IMR-90 (cell line): Measurements from ENCODE around the gene CEP85. TPM values are rescaled to one million over a fixed set of nuclear protein-coding genes. Genes with fewer than 3 reads are reported as not detected.
A peak's percentile ranks its signal among the peaks of the same experiment; 100 is the strongest.

Source experiments
- ATAC-seq: fragments of 200-7000 bp; cut with Tn5 transposase; 2 replicates; pipeline ENCODE4 v1.9.1; 2020; ENCODE audit warnings: low read depth, mild to moderate bottlenecking, moderate library complexity
- BruUV-seq: library from RNA; stranded (reverse); fragments of 400-500 nt; replicated peaks from 2 replicates; lab custom pipeline; 2021; lab: Mats Ljungman, UMichigan
- CTCF ChIA-PET: fragments of 300-600 bp; formaldehyde crosslinking; extraction: SDS; loops from one replicate; lab custom pipeline; 2021; ENCODE audit warnings: antibody characterized with exemption; lab: Yijun Ruan, JAX
- POLR2A ChIA-PET: fragments of 300-600 bp; sonication (Branson Sonifier 250); formaldehyde crosslinking; loops from one replicate; lab custom pipeline; 2022; ENCODE audit warnings: antibody characterized with exemption; ENCODE audit not compliant: unreplicated experiment; lab: Charles Lee
- DNase-seq: peaks from one replicate; pipeline ENCODE4 v3.0.0; 2013
- H2AFZ ChIP-seq: replicated peaks from 2 replicates; pipeline ENCODE3; 2013; ENCODE audit warnings: low read length, mild to moderate bottlenecking; ENCODE audit not compliant: poor library complexity
- H2AK5ac ChIP-seq: 2 replicates; pipeline ENCODE4 v1.6.1; 2013; ENCODE audit warnings: low read depth, low read length, inconsistent platforms
- H2AK9ac ChIP-seq: replicated peaks from 2 replicates; pipeline ENCODE3; 2013; ENCODE audit warnings: mild to moderate bottlenecking, low read depth, low read length, moderate library complexity; ENCODE audit not compliant: poor library complexity
- H2BK120ac ChIP-seq: 2 replicates; pipeline ENCODE4 v1.6.1; 2013; ENCODE audit warnings: low read depth, low read length, inconsistent platforms
- H2BK15ac ChIP-seq: 3 replicates; pipeline ENCODE4 v1.6.1; 2013; ENCODE audit warnings: low read depth, low read length, inconsistent platforms
- H2BK20ac ChIP-seq: 2 replicates; pipeline ENCODE4 v1.6.1; 2013; ENCODE audit warnings: low read depth, mild to moderate bottlenecking, inconsistent platforms, low read length, moderate library complexity
- H2BK5ac ChIP-seq: 2 replicates; pipeline ENCODE4 v1.6.1; 2013; ENCODE audit warnings: mild to moderate bottlenecking, low read depth, low read length, inconsistent platforms; ENCODE audit not compliant: poor library complexity, severe bottlenecking
- H3K14ac ChIP-seq: replicated peaks from 2 replicates; pipeline ENCODE4 v1.6.1; 2013; ENCODE audit warnings: low read depth, low read length, inconsistent platforms
- H3K18ac ChIP-seq: 2 replicates; pipeline ENCODE4 v1.6.1; 2013; ENCODE audit warnings: low read depth, low read length, control low read depth
- H3K23ac ChIP-seq: 2 replicates; pipeline ENCODE4 v1.6.1; 2013; ENCODE audit warnings: low read depth, low read length, inconsistent platforms
- H3K27ac ChIP-seq: 2 replicates; pipeline ENCODE4 v1.5.1; 2013; ENCODE audit warnings: mild to moderate bottlenecking, control low read depth, low read length; ENCODE audit not compliant: insufficient read depth
- H3K27me3 ChIP-seq: 2 replicates; pipeline ENCODE4 v1.6.1; 2013; ENCODE audit warnings: low read length; ENCODE audit not compliant: control insufficient read depth, insufficient read depth
- H3K36me3 ChIP-seq: 2 replicates; pipeline ENCODE4 v1.6.1; 2013; ENCODE audit warnings: low read length, mixed read lengths; ENCODE audit not compliant: control insufficient read depth, insufficient read depth
- H3K4ac ChIP-seq: 2 replicates; pipeline ENCODE4 v1.6.1; 2013; ENCODE audit warnings: low read depth, low read length, inconsistent platforms
- H3K4me1 ChIP-seq: 2 replicates; pipeline ENCODE4 v1.6.1; 2013; ENCODE audit warnings: low read length, mixed read lengths; ENCODE audit not compliant: control insufficient read depth, insufficient read depth
- H3K4me2 ChIP-seq: 2 replicates; pipeline ENCODE4 v1.6.1; 2013; ENCODE audit warnings: low read depth, mild to moderate bottlenecking, control low read depth, low read length, moderate library complexity
- H3K4me3 ChIP-seq: 2 replicates; pipeline ENCODE4 v1.5.1; 2013; ENCODE audit warnings: low read depth, mild to moderate bottlenecking, control low read depth, low read length, moderate library complexity; ENCODE audit not compliant: insufficient read depth
- H3K56ac ChIP-seq: 2 replicates; pipeline ENCODE4 v1.6.1; 2013; ENCODE audit warnings: low read length, inconsistent platforms; ENCODE audit not compliant: insufficient read depth; ENCODE audit errors: extremely low read depth
- H3K79me1 ChIP-seq, 2 experiments: 2 replicates each; pipeline ENCODE4 v1.6.1; 2013; ENCODE audit warnings: low read length in 2 of 2, inconsistent platforms in 1 of 2, low read depth in 1 of 2
- H3K9ac ChIP-seq: 2 replicates; pipeline ENCODE4 v1.6.1; 2013; ENCODE audit warnings: low read depth, low read length, control low read depth
- H3K9me1 ChIP-seq: 2 replicates; pipeline ENCODE4 v1.6.1; 2013; ENCODE audit warnings: low read length, inconsistent platforms; ENCODE audit not compliant: insufficient read depth
- H3K9me3 ChIP-seq: 2 replicates; pipeline ENCODE4 v1.6.1; 2013; ENCODE audit warnings: low read length; ENCODE audit not compliant: control insufficient read depth, insufficient read depth
- H4K20me1 ChIP-seq: 2 replicates; pipeline ENCODE4 v1.6.1; 2013; ENCODE audit warnings: low read length, inconsistent platforms; ENCODE audit not compliant: insufficient read depth
- H4K5ac ChIP-seq: 2 replicates; pipeline ENCODE4 v1.6.1; 2013; ENCODE audit warnings: mild to moderate bottlenecking, low read depth, low read length, control low read depth
- H4K8ac ChIP-seq, 2 experiments: 2 replicates each; pipeline ENCODE4 v1.6.1; 2013; ENCODE audit warnings: low read depth in 2 of 2, low read length in 2 of 2, control low read depth in 1 of 2, inconsistent platforms in 1 of 2
- H4K91ac ChIP-seq: 2 replicates; pipeline ENCODE4 v1.6.1; 2013; ENCODE audit warnings: low read depth, low read length, inconsistent platforms; ENCODE audit not compliant: insufficient read depth
- BHLHE40 ChIP-seq: fragments of 150-350 bp; IDR thresholded peaks from 2 replicates; pipeline ENCODE4 v1.6.1; 2016; ENCODE audit warnings: mild to moderate bottlenecking, low read depth, low read length
- CTCF ChIP-seq: conservative IDR thresholded peaks from 2 replicates; pipeline ENCODE4 v1.5.1; 2012; ENCODE audit warnings: mild to moderate bottlenecking, low read depth, low read length, improper control_type of control experiment
- FOS ChIP-seq: fragments of 150-350 bp; IDR thresholded peaks from 2 replicates; pipeline ENCODE4 v1.6.1; 2016; ENCODE audit warnings: low read depth, low read length
- MAZ ChIP-seq: IDR thresholded peaks from 2 replicates; pipeline ENCODE4 v1.6.1; 2012; ENCODE audit warnings: low read depth, mild to moderate bottlenecking, low read length, improper control_type of control experiment, moderate library complexity, borderline replicate concordance
- MXI1 ChIP-seq: IDR thresholded peaks from 2 replicates; pipeline ENCODE4 v1.6.1; 2012; ENCODE audit warnings: low read depth, mild to moderate bottlenecking, low read length, moderate library complexity, borderline replicate concordance
- RCOR1 ChIP-seq: IDR thresholded peaks from 2 replicates; pipeline ENCODE4 v1.6.1; 2012; ENCODE audit warnings: mild to moderate bottlenecking, low read length, improper control_type of control experiment; ENCODE audit not compliant: insufficient replicate concordance
- RFX5 ChIP-seq: IDR thresholded peaks from 2 replicates; pipeline ENCODE4 v1.8.0; 2012; ENCODE audit warnings: low read depth, mild to moderate bottlenecking, low read length, moderate library complexity
- WGBS, 2 experiments: methylation state at CpG; one replicate each; pipeline versions ENCODE4 v1.1.5 to v1.1.7; 2013; ENCODE audit warnings: missing lambda C conversion rate in 2 of 2; ENCODE audit not compliant: insufficient read length in 1 of 2; ENCODE audit errors: extremely low coverage in 2 of 2; 5-methylcytosine and 5-hydroxymethylcytosine counted together
- dilution Hi-C: fragments of 300-500 bp; cut with HindIII; formaldehyde crosslinking; loops from one replicate; pipeline ENCODE4 v1.14.3; 2018; ENCODE audit warnings: low sequenced_read_pairs; ENCODE audit not compliant: unreplicated experiment
- in situ Hi-C: fragments of 300-500 bp; cut with MboI; formaldehyde crosslinking; loops from 3 replicates; pipeline ENCODE4 v1.14.3; 2019; ENCODE audit warnings: low sequenced_read_pairs, inconsistent platforms, mixed read lengths
- intact Hi-C: fragments of 100-400 bp; cut with micrococcal nuclease; formaldehyde crosslinking; loops from 2 replicates; pipeline ENCODE4 v1.10.0; 2022
- polyA plus RNA-seq, 3 experiments: library from polyadenylated mRNA; depleted of rRNA; stranded (reverse); fragments of >200 nt; gene quantifications; 2 replicates each; pipeline ENCODE4 v1.2.3, GENCODE V29; 2012; ENCODE audit warnings: low replicate concordance in 1 of 3
- total RNA-seq: library from RNA; depleted of rRNA; stranded (reverse); fragments of >200 nt; gene quantifications from 2 replicates; pipeline ENCODE4 v1.2.3, GENCODE V29; 2012

Gene CEP85
- total and polyA plus RNA-seq, 2 of the 4 experiments (the other 2 are of a cell fraction): 11.5 to 11.8 TPM

GRCh38 chr1:26275580-26276431 lies 41.8 kb downstream of the CEP85 start (continued):
- TF ChIP-seq RFX5 (no peak), FOS (no peak), RCOR1 (no peak)

GRCh38 chr1:26276432-26276838 lies 42.4 kb downstream of the CEP85 start:
- dilution Hi-C loops (no loop called here), in situ Hi-C loops (no loop called here), intact Hi-C loops (loop anchor here (5.0 kb wide), 1 partner anchor 239 kb away; no protein-coding TSS in a partner anchor)
- no TSS peak for BruUV-seq
- ATAC-seq: no peak
- H4K8ac ChIP-seq: peak overlapping the region in 1 of 2 experiments; percentile 65; a peak in 1 of 4 replicates
- H3K9me3 ChIP-seq: no peaks in the 10 kb centered on the region
- peaks cover 7 to 42% of the 10 kb centered on the region in 2 experiments; a peak in 3 of 4 replicates for H3K79me1 ChIP-seq
- H2BK5ac ChIP-seq: peak overlapping the region; percentile 78
- peak overlapping the region; percentile 88 for H2AK9ac ChIP-seq
- ChIA-PET POLR2A (no interaction called here), CTCF (interaction anchor here (0.6 to 2.3 kb wide), 7 partner anchors 10 to 460 kb away, joined by 3 to 18 read pairs (median 5); no protein-coding TSS in a partner anchor)
- H3K9ac ChIP-seq: peak overlapping the region; percentile 18; the same call in 1 of the 2 replicates
- H3K4me2 ChIP-seq: no peak overlapping the region
- no CpG with 5 or more reads among the region's 2 CpGs for WGBS, 2 experiments
- H2AK5ac ChIP-seq: peak overlapping the region; percentile 76
- TF ChIP-seq CTCF (no peak), MAZ (no peak), MXI1 (no peak), BHLHE40 (peak; percentile 61; the same call in 1 of the 2 replicates), FOS (peak; percentile 81)
- no peaks in the 10 kb centered on the region for H3K27me3 ChIP-seq
- H2BK120ac ChIP-seq: peak overlapping the region; percentile 45
- no peak overlapping the region for H3K4me3 ChIP-seq
- no peak for DNase-seq
- H3K36me3 ChIP-seq: peaks cover 10% of the 10 kb centered on the region
- no peak overlapping the region for H3K56ac ChIP-seq
- H3K4me1 ChIP-seq: peaks cover 35% of the 10 kb centered on the region
- peak overlapping the region; percentile 44; the same call in 1 of the 2 replicates for H2BK20ac ChIP-seq
- peak overlapping the region; percentile 64 for H4K91ac ChIP-seq
- peaks cover 28% of the 10 kb centered on the region for H4K20me1 ChIP-seq
- H3K27ac ChIP-seq: peak overlapping the region; percentile 56
- peak overlapping the region; percentile 34; the same call in 1 of the 2 replicates for H3K14ac ChIP-seq
- H2AFZ ChIP-seq: peak overlapping the region; percentile 84
- H3K23ac ChIP-seq: peak overlapping the region; percentile 26; the same call in 1 of the 2 replicates
- no peak overlapping the region for H2BK15ac ChIP-seq
- H4K5ac ChIP-seq: peak overlapping the region; percentile 2; the same call in 1 of the 2 replicates
- no peak overlapping the region for H3K18ac ChIP-seq
- H3K9me1 ChIP-seq: peaks cover 23% of the 10 kb centered on the region
- H3K4ac ChIP-seq: peak overlapping the region; percentile 66
